HK-2 (cell line): ENCODE measurements around the gene WFIKKN1.

Experiments used
- DNase-seq: peaks from one replicate; pipeline ENCODE4 v3.0.0-alpha.2; 2018; ENCODE audit not compliant: unreplicated experiment

The WFIKKN1 gene

DNA sequence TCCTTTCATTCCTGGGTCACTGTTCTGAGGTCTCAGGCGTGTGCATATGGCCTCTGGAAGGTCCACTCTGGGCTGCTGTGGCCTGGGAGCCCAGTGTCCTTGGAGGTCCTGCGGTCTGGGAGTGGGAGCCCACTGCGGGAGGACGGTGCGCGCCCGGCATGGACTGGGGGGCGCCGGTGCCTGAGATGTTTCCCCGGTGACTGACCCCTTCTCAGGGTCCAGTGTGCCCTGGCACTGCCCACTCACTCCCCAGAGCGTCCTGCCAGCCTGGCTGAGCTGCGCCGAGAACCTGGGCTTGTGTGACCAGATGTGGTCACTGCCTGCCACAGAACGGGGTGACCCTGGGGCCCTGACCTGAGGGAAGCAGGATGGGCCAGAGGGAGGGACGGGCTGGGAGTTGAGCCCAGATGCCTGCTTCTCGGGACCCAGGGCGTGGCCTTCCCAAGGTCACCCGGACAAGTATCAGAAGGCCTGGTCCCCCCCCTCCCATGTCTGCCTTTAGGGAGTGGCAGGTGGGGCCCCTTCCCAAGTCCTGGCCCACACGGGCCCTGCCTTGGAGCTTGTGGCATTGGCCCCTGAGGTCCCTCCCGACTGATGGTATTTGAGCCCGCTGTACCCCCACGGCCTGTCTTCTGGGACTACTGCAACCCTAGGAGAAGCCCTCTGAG is 43.6 kb downstream of the WFIKKN1 start:
- DNase-seq, result no peak

DNA sequence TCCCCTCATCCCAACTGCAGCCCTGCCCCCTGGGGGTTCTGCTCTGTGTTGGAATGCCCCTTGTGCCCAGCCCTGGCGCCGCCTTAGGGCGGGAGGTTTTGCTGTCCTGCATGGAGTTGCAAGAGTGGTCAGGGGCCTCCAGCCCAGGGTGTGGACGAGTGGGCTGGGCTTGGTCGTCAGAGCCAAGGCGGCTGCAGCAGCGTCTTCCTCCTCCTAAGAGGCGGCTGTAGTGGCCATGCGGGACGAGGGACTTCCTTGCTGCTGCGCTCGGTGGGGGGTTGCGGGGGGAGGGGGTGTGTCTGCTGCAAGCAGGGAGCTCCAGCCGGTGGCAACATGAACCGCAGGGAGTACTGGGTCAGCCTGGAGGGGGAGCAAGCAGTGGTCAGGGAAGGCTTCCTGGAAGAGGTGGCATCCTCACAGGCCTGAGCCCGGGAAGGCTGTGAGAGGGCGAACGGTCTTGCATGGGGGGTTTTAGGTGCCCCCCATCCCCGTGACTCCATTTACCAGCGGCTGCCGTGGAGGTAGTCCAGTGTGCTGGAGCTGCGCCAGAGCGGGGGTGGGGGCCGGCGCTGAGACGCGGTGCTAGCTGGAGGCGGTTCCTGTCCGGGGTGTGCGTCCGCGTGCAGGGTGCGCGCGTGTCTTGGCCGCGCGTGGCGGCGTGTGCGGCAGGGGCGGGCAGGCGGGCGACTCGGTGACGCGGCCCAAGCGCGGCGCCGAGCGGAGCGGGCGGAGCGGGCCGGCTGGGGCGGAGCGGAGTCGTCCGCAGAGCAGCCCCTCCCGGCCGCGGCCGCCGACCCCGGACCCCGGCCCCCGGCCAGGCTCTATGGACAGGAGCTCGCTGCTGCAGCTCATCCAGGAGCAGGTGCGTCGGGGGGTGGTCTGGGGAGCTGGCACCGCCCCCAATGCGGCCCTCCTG is 44.4 kb downstream of the WFIKKN1 start, which contains the start of gene RHBDL1:
RHBDL1 (plus strand) TSS at position 704 of the 916 bp plus-strand sequence; CDS start at position 824, 120 bp downstream.
- no peak for DNase-seq

DNA sequence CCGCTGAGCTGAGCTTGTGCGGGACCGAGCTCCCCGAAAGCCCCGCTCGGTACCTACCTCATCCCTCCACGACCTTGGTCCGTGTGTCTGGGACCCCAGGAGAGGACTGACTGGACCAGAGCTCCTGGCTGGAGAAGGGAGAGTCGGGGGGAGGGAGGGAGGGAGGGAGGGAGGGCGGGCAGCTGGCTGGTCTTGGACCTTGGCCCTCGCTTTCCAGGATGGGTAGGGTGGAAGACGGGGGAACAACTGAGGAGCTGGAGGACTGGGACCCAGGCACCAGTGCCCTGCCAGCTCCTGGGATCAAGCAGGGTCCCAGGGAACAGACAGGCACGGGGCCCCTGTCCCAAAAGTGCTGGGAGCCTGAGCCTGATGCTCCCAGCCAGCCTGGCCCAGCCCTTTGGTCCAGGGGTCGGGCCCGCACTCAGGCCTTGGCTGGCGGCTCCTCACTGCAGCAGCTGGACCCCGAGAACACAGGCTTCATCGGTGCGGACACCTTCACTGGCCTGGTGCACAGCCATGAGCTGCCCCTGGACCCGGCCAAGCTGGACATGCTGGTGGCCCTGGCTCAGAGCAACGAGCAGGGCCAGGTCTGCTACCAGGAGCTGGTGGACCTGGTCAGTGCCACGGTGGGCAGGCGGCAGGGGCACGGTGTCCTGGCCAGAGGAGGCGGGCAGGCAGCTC is 45.2 kb downstream of the WFIKKN1 start:
- no peak for DNase-seq

DNA sequence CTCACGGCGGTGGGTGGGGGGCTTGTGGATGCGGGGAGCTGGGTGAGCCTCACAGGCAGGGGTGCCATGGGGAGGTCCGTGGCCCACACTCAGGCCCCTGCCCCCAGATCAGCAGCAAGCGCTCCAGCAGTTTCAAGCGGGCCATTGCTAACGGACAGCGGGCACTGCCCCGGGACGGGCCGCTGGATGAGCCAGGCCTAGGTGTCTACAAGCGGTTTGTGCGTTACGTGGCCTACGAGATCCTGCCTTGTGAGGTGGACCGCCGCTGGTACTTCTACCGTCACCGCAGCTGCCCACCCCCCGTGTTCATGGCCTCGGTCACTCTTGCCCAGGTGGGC is 45.7 kb downstream of the WFIKKN1 start:
- no peak for DNase-seq

DNA sequence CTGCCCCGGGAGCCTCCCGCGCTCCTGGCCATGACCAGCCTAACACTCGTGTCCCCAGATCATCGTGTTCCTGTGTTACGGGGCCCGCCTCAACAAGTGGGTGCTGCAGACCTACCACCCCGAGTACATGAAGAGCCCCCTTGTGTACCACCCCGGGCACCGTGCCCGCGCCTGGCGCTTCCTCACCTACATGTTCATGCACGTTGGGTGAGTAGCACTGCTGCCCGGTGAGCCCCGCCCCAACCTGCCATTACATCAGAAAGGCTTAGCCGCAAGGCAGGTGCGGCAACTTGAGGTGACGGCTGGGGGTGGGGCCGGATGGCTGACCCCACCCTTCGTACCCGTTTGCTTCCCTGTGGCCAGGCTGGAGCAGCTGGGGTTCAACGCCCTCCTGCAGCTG is 46.1 kb downstream of the WFIKKN1 start:
- no peak for DNase-seq

DNA sequence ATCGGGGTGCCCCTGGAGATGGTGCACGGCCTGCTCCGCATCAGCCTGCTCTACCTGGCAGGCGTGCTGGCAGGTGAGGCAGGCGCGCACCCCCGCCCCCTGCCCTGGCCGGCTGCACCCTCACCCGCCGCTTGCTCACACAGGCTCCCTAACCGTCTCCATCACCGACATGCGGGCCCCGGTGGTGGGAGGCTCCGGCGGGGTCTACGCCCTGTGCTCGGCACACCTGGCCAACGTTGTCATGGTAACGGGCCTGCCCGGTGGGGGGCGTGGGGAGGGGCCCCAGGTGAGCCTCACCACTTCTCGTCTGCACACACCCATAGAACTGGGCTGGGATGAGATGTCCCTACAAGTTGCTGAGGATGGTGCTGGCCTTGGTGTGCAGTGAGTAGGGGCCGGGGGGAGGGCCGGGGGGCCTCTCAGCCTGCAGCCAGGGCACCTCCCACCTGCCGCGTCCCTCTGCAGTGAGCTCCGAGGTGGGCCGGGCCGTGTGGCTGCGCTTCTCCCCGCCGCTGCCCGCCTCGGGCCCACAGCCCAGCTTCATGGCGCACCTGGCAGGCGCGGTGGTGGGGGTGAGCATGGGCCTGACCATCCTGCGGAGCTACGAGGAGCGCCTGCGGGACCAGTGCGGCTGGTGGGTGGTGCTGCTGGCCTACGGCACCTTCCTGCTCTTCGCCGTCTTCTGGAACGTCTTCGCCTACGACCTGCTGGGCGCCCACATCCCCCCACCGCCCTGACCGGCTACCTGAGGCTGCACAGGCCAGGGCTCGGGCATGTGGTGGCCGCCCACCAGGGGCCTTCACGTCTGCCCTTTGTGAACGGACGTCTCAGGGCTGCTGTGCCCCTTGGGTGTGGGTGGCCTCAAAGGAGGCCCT is 46.8 kb downstream of the WFIKKN1 start:
- DNase-seq, result no peak

DNA sequence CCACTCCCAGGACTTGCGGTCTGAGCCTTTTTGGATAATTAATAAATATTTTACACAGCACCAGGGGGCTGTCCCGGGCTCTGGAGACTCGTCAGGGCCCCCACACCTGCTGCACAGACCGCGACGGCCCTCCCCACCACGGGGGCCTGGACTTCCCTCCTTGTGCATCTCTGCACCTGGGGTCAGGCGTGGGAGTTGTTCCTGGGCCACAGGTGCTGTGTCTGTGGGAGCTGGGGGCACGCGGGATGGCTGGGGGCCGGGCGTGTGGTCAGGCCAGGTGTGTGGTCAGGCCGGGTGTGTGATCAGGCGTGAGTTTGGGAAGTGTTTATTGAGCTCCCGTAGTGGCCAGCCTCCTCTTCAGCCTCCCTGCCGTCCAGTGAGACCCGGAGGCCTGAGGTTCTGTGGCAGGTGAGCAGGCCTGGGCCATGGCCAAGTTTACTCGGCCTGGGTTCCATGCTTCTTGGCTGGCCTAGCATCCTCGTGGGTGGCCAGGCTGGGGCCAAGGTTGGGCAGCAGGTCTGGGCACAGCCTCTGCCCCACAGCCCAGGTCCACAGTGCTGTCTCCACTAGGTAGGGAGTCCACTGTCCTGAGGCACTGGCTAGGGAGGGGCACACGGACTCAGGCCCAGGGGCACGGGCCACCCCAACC is 47.5 kb downstream of the WFIKKN1 start:
- DNase-seq, result no peak

DNA sequence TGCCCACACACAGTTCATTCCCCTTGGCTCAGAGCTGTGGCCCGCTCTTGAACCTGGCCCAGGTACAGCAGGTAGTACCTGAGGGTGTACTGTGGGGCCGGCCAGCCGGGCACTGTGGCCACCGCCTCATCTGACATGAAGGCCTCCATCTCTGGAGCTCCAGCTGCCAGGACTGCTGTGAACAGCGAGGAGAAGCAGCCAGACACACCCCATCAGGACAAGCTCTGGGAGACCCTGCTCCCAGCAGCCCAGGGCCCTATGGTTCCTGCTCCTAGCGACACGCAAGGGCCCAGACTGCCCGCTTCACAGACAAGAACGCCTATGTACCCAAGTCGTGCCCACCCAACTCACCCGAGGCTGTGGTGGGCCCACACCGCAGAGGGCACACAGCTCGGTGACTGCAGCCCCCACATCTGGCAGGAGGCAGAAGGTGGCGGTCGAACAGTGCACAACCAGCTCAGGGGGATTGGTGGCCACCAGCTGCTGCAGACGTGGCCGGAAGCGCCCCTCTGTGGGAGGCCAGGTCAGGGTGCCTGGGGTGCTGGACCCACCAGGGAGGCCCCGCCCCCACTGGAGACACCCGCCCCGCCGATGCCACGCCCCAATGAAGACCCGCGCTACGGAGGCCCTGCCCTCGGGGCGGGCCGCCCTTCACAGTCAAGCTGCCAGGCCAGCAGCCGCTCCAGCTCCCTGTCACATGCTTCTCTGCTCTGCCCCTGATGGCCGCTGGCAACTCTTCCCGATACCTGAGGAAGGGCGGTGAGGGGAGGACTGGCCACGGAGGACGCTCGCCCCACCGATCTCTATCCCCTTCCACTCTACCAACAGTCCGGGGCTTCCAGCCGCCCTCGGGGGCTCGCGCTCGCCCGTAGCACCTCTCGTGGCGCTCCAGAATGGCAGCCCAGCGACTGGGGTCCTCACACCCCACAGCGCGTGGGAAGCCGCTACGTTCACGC is 48.4 kb downstream of the WFIKKN1 start:
- peak; percentile 55 for DNase-seq

DNA sequence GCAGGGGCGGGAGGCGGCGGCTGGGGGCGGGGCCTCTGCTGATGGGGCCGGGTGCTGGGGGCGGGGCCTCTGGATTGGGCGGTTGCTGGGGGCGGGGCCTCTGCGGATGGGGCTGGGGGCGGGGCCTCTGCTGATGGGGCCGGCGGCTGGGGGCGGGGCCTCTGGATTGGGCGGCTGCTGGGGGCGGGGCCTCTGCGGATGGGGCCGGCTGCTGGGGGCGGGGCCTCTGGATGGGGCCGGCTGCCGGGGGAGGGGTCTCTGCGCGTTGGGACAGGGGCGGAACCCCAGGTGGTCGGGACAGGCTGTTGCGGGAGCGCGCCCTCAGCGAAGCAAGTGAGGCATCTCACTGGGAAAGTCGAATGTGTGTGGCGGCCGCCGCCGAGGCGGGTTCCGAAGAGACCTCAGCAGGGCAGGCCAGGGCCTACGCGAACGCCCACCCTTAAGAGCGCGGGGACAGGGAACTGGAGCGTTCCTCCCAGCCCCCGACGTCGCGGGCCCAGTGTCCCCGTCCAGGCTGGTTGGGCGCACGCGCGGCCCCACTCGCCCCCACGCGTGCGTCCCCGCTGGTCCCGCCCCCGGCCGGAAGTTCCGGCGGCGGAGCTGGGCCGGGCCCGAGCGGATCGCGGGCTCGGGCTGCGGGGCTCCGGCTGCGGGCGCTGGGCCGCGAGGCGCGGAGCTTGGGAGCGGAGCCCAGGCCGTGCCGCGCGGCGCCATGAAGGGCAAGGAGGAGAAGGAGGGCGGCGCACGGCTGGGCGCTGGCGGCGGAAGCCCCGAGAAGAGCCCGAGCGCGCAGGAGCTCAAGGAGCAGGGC is 49.2 kb downstream of the WFIKKN1 start, which contains the start of gene STUB1:
STUB1 (plus strand) TSS at position 597 of the 811 bp plus-strand sequence; CDS start at position 713, 116 bp downstream.
- DNase-seq, result peak; percentile 92

DNA sequence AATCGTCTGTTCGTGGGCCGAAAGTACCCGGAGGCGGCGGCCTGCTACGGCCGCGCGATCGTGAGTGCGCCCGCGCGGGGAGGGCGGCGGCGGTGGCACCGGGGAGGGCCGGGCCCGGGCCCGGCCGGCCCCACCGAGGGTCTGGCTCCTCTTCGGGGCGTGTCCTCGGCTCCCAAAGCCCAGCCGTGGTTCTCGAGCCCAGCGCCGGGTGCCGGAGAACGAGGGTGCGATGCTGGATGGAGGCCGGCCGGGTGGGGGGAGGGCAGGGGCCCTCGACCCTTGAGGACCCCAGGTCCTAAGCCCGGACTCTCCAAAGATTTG is 49.8 kb downstream of the WFIKKN1 start:
- DNase-seq, result no peak

DNA sequence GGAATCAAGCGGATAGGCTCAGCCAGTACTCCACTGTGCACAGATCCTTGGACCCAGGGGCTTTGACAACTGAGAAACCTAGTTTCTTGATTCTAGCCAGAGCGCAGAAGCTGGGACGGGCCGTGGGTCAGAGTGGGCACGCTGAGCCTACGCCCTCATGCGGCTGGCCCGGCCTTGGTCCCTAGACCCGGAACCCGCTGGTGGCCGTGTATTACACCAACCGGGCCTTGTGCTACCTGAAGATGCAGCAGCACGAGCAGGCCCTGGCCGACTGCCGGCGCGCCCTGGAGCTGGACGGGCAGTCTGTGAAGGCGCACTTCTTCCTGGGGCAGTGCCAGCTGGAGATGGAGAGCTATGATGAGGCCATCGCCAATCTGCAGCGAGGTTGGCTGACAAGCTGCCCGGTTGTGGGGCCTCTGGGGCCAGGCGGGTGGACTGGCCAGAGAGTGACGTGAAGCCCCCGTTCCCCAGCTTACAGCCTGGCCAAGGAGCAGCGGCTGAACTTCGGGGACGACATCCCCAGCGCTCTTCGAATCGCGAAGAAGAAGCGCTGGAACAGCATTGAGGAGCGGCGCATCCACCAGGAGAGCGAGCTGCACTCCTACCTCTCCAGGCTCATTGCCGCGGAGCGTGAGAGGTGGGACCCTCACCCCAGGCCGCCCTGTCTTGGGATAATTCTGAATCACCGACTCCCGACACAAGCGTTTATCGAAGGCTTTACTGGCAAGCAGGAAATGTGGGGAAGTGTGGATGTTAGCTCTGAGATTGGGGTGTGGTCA is 50.4 kb downstream of the WFIKKN1 start:
- peak; percentile 45 for DNase-seq

DNA sequence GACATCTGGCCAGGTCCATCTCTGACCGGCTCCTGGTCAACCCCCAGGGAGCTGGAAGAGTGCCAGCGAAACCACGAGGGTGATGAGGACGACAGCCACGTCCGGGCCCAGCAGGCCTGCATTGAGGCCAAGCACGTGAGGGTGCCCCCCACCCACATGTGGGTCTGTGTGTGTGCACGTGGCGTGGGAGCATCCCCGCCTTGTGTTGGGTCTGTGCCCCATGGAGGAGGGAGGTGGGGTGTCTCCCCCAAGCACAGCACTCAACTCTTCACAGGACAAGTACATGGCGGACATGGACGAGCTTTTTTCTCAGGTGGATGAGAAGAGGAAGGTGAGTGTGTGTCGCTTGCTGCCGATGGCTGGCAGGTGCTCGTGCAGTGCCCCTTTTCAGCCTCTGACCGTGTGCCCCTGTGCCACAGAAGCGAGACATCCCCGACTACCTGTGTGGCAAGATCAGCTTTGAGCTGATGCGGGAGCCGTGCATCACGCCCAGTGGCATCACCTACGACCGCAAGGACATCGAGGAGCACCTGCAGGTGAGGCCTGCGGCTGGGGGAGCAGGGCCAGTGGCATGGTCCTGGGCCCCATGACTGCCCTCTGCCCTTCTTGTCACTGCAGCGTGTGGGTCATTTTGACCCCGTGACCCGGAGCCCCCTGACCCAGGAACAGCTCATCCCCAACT is 51.1 kb downstream of the WFIKKN1 start:
- DNase-seq, result no peak

DNA sequence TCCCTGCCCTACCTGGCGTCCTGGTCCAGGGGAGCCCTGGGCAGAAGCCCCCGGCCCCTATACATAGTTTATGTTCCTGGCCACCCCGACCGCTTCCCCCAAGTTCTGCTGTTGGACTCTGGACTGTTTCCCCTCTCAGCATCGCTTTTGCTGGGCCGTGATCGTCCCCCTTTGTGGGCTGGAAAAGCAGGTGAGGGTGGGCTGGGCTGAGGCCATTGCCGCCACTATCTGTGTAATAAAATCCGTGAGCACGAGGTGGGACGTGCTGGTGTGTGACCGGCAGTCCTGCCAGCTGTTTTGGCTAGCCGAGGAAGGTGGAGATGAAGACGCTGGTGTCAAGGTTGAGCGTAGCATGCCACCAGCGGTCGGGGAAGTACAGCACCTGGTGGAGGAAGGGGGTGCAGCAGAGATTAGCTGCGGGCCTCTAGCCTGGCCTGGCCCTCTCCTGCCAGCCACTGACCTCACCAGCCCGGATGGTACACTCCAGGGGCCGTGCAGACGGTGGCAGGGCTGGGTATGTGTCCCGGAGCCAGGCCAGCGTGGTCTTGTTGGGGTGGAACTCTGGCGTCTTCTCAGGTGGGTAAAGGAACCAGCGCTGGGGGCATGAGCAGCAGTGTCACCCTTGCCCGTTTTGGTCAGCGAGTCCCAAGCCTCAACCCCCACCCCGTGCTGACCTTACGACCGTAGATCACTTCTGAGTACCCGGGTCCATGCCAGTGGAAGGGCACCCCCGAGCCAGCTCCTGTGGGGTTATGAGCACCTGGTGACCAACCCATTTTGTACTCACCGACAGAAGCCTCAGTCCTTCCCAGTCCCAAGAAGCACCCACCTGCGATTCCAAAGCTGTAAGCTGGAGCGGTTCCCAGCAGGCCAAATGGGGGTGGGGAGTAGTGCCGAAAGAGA is 52.0 kb downstream of the WFIKKN1 start:
- DNase-seq, result no peak

DNA sequence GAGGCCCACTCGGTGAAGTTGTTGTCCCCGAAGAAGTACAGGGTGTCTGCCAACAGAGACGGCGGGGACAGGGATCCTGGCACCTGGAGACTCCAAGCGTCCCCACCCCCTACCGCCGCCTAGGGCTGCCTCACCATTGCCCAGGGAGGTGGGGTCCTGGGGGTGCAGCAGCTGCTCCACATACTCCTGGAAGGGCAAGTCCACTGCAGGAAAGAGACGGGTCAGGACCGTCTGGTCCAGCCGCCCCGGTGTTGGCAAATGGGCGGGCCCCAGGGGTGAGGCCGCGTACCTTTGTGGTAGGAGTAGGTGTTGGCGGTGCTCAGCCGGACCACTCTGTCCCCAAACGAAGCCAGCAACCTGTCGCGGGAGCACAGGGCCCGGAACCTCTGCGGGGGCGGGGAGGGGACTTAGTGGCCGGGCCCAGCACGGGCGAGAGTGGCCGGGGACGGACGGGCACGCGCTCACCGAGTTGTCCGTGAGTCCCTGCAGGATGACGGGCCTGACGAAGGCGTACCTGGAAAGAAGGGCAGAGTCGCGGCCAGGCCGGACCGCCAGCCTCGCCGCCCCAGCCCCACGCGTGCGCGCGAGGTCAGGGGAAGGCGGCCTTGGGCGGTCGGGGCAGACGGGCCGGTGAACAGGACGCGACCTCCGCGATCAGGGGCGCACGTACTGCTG is 52.7 kb downstream of the WFIKKN1 start:
- DNase-seq, result no peak
